SK-N-MC (cell line): ENCODE data around the gene TMEM30B.

Experiments used
- EZH2 ChIP-seq: fragments of 200-600 bp; sonication (generic); IDR thresholded peaks from one replicate; pipeline ENCODE4 v1.6.1; 2017; ENCODE audit warnings: antibody characterized with exemption
- POLR2AphosphoS5 ChIP-seq: IDR thresholded peaks from 2 replicates; pipeline ENCODE4 v1.6.1; 2012; ENCODE audit warnings: mild to moderate bottlenecking, low read depth, low read length, borderline replicate concordance

- no peak for TF ChIP-seq EZH2
- TF ChIP-seq POLR2AphosphoS5: no peak
These were observed 34.2 kb upstream of the TMEM30B start for GRCh38 chr14:61315313-61315712.
